HUES6 (cell line): ENCODE measurements around the gene CUEDC1.
"Not testable (repeated sequence)": the region's sequence is repeated elsewhere in the genome, so short reads cannot be mapped to it uniquely, and the experiment has no call there.

Experiments used
- H3K27ac ChIP-seq: 2 replicates; pipeline ENCODE4 v1.7.0; 2013; ENCODE audit warnings: low read depth, mild to moderate bottlenecking, low read length, inconsistent platforms
- H3K27me3 ChIP-seq: 2 replicates; pipeline ENCODE4 v1.6.1; 2013; ENCODE audit warnings: low read length; ENCODE audit not compliant: control insufficient read depth, insufficient read depth
- H3K36me3 ChIP-seq: 2 replicates; pipeline ENCODE4 v1.6.1; 2013; ENCODE audit warnings: low read length; ENCODE audit not compliant: control insufficient read depth, insufficient read depth
- H3K4me1 ChIP-seq: 2 replicates; pipeline ENCODE4 v1.6.1; 2013; ENCODE audit warnings: low read length; ENCODE audit not compliant: control insufficient read depth, insufficient read depth
- H3K4me3 ChIP-seq: 2 replicates; pipeline ENCODE4 v1.5.1; 2013; ENCODE audit warnings: low read depth, low read length
- H3K9ac ChIP-seq: one replicate; pipeline ENCODE4 v1.6.1; 2013; ENCODE audit warnings: mild to moderate bottlenecking, low read length
- H3K9me3 ChIP-seq: 2 replicates; pipeline ENCODE4 v1.6.1; 2013; ENCODE audit warnings: low read depth, low read length; ENCODE audit not compliant: control insufficient read depth, insufficient read depth

Gene CUEDC1

DNA sequence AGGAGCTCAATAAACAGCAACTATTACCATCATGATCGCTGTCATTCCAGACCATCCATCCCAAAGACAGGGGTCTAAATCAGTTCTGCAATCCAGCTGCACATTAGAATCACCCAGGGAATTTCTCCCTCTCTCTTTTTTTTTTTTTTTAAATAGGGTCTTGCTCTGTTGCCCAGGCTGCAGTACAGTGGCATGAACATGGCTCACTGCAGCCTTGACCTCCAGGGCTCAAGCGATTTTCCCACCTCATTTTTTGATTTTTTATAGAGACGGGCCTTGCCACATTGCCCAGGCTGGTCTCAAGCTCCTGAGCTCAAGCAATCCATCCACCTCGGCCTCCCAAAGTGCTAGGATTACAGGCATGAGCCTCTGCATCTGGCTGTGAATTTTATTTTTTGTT is 32.5 kb downstream of the CUEDC1 start:
- H3K27me3 ChIP-seq, H3K4me3 ChIP-seq, H3K9ac ChIP-seq, H3K27ac ChIP-seq, H3K9me3 ChIP-seq, H3K36me3 ChIP-seq: not testable (repeated sequence)
- peaks cover 40% of the 10 kb centered on the region for H3K4me1 ChIP-seq

DNA sequence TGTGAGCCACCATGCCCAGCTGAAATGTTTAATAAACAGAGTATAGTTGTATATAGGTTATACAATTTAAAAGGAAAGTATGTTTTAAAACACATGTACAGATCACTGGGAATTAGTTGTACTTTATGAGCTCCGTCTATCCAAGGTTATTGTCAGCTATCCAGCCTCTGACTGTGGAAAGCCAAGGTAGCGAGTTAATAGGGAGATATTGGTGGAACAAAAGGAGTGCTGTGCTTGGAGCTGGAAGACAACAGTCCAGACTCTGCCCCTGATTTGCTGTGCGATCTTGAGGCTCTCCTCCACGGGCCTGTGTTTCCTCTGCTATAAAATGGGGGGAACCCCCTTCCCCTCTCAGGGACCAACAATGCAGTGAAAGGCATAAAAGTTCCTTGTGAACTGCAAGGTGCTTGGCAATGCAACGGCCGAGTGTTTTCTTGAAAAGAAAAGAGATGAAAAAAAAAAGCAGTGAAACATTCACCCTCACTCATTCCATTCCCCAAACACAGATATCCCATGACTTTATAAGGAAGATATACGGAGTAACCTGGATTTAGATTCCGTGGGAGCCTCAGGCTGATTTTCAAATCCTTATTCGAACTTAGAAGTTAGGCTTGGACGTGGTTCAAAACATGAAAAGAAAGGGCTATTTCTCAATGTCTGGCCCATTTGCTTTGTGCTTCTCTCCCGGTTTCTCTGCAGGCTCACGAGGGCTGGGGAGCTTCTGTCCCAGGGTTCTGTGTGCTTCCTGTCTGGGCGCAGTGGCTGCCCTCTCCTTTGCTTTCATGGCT is 34.1 kb downstream of the CUEDC1 start:
- Histone ChIP-seq H3K4me1 (peaks cover 36% of the 10 kb centered on the region), H3K9ac (no peak overlapping the region), H3K27ac (no peak overlapping the region), H3K36me3 (no peaks in the 10 kb centered on the region), H3K9me3 (no peaks in the 10 kb centered on the region), H3K27me3 (0 out of 2 replicates have a peak, but pooled peaks cover 1% of the 10 kb centered on the region), H3K4me3 (no peak overlapping the region)

DNA sequence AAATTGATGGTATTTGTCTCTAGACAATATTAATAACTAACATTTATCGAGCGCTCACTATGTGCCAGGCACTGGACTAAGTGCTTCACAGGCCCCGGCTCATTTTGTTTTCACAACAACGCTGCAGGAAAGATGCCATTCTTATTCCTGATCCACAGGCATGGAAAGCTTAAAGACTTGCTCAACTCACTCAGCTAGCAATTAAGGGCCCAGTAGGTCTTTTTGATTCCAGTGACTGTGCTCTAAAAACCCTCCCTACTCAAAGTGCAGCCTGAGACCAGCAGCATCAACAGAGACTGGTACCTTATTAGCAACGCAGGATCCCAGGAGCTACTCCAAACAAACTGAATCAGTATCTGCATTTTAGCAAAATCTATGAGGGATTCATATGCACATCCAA is 35.3 kb downstream of the CUEDC1 start:
- H3K27ac ChIP-seq: no peak overlapping the region
- no peaks in the 10 kb centered on the region for H3K36me3 ChIP-seq
- H3K27me3 ChIP-seq: no peaks in the 10 kb centered on the region
- H3K4me1 ChIP-seq: peaks cover 35% of the 10 kb centered on the region
- no peak overlapping the region for H3K9ac ChIP-seq
- H3K9me3 ChIP-seq: no peaks in the 10 kb centered on the region
- H3K4me3 ChIP-seq: no peak overlapping the region

DNA sequence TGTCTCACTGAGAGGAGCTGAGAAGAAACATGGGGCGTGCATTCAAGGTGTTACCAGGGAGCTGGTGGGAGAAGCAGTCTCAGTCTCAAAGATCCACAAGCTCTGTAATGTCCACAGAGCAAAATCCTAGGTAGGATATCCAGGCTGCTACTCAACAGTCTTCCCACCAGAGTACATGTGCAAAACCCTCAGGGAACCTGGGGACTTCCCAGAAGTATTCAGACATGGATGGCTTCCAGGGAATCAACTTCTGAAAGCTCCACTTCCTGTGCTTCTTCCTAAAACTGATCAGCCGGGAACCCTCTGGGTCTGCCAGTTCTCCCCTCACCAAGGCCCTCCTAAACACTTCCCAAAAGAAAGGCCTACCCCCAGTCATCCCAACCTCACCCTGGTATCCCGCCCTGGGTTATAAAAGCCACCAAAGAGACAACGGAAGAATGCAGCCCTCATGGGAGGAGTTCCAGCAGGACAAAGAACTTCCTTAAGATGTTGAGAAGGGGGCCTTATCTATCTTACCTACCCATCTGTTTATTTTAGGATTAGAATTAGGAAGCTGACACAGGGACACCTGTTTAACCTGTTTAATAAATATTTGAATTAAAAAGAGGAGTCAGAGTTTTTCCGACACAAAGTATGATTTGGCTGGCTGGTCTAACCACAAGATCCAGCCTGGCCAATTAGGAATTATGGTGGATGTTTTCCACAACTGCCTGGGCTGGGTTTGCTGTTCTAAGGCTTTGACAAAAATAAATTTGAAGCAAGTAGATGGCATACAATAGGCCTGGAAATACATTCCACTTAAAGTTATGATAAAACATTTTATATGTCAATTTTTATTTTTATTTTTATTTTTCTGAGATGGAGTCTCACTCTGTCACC is 37.0 kb downstream of the CUEDC1 start:
- H3K36me3 ChIP-seq: no peaks in the 10 kb centered on the region
- H3K9me3 ChIP-seq: no peaks in the 10 kb centered on the region
- H3K27me3 ChIP-seq: no peaks in the 10 kb centered on the region
- H3K4me3 ChIP-seq: no peak overlapping the region
- peaks cover 43% of the 10 kb centered on the region for H3K4me1 ChIP-seq
- no peak overlapping the region for H3K27ac ChIP-seq
- no peak overlapping the region for H3K9ac ChIP-seq

DNA sequence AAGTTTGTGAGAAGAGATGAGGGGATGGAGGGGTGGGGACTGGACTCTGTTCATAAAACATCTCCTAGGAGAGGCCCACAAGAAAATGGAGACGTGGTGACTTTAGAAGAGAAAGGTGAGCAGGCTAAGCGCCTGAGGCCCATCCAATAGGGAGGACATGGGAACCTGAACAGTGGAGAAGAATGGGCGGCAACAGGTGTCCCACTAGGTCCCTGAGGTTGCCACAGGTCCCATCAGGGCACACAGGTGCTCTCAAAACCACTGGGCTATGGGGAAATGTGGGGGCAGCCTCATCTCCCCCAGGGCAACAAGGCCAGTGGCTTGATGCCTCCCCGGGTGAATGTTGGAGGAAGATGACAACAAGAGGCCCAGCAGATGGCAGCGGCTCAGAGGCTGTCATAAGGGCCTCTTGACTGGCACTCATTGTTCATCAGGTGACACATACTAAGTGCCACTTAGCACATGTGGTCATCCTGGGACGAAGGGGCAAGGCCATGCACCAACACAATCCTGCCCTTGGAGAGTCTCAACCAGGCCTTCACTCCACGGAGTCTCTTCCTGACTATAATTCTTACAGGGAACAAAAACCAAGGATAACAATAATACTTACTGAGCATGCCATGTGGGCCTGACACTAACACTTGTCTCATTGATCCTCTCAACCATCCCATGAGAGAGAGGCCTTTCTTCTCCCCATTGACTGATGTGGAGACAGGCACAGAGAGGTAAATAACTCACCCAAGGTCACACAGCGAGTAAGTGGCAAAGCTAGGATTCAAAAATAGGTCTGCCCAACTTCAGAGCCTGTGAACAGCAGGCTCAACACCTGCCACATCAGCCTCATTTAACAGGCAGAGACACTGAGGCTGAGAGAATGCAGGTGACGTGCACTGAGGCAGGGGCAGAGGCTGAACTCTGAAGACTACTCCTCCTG is 38.0 kb downstream of the CUEDC1 start:
- H3K36me3 ChIP-seq: no peaks in the 10 kb centered on the region
- no peaks in the 10 kb centered on the region for H3K9me3 ChIP-seq
- H3K4me1 ChIP-seq: peaks cover 44% of the 10 kb centered on the region
- no peak overlapping the region for H3K4me3 ChIP-seq
- H3K9ac ChIP-seq: no peak overlapping the region
- no peak overlapping the region; the same call in 1 of the 2 replicates for H3K27ac ChIP-seq
- no peaks in the 10 kb centered on the region for H3K27me3 ChIP-seq

DNA sequence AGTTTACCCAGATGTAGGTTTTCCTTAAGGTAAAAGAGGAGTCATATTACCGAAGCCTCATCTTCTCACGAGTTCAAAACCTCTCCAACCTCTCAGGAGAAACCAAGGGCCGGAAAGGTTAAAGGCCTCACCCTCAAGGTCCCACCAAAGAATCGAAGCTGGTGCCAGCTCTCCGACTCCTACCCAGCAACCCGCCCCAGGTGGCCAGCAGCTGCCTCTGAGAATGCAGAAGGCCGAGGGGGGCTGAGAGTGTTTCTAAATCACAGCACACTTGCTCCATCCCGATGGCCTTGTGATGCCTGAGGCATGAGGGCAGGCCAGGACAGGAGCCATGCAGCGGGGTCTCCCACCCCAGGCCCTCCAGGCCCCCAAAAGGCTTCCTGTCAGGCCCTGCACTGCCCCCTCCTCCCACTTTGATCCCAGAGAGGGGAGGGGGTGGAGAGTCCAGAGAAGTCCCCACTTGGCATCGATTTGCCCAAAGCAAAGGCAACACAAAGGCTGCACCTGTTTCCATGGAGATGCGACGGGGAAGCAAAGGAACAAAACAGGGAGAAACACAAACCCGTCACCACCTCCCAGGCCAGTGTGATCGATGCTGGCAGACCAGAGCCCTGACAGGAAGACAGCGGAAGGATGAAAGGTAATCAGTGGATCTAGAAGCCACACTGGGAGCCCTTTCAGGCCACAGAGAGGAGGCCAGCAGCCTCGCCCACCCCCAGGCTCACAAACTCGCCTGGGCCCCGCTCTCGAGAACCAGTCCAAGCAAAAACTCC is 39.0 kb downstream of the CUEDC1 start:
- Histone ChIP-seq H3K27me3 (no peaks in the 10 kb centered on the region), H3K4me1 (peaks cover 51% of the 10 kb centered on the region), H3K36me3 (no peaks in the 10 kb centered on the region), H3K4me3 (no peak overlapping the region), H3K27ac (no peak overlapping the region; the same call in 1 of the 2 replicates), H3K9me3 (no peaks in the 10 kb centered on the region), H3K9ac (peak overlapping the region; percentile 1)

DNA sequence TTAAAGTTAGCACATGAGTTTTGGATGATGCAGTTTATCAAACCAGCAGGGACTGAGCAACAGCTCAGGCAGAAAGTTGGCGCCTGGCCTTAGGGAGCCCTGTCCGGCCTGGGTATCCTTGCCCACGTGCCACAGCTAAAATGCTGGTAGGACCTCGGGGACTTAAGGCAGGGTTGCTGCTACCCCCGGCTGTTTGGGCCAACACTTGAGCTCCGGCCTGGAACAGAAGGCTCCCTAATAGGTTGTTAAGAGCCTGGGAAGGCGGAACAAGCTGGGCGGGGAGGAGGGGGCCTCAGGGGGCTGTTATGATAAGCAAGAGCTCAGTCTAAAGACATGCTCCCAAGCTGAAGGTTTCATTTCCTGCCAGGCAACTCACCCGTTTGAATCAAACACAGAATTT is 39.7 kb downstream of the CUEDC1 start:
- H3K36me3 ChIP-seq: no peaks in the 10 kb centered on the region
- H3K27me3 ChIP-seq: no peaks in the 10 kb centered on the region
- no peak overlapping the region for H3K9ac ChIP-seq
- H3K27ac ChIP-seq: no peak overlapping the region
- no peak overlapping the region for H3K4me3 ChIP-seq
- H3K4me1 ChIP-seq: peaks cover 54% of the 10 kb centered on the region
- no peaks in the 10 kb centered on the region for H3K9me3 ChIP-seq

DNA sequence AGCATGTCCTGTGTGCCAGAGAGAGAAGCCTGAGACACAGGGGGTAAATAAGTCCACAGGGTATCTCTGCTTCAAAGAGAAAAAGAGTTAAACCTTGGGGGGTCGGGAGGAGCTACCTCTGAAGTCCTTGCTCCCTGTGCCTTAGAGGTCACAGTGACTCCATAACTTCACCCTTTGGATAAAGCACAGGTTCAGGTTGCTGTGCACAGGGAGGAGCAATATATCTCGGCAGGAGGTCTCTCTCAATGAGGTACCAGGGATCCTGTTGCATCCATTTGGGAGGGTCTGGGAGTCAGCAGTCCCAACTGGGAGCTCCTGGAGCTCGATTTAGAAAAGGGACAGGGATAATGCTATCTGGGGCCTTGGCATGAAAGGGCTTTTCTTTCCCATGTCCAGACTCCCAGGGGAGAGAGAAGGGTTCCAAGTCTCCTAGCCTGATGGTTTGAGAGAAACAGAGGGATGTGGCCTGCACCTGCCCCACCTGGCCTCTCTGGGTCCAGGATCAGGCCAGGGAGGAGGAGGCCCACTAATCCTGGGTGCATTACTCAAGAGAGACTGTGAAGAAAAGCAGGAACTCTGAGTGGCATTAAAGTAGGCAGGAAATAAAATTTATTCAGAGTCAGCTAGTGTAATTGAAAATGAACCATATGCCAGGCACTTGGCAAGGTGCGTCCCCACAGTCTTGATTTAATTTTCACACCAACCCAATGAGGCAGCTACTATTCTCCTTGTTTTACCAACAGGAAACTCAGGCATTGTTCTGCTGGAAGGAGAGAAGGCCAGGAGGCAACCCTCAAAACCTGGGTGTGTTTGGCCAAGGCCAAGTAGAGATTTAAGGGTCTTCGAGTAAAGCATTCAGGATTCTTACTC is 40.7 kb downstream of the CUEDC1 start:
- Histone ChIP-seq H3K27ac (no peak overlapping the region), H3K27me3 (no peaks in the 10 kb centered on the region), H3K4me3 (no peak overlapping the region), H3K4me1 (peaks cover 56% of the 10 kb centered on the region), H3K9me3 (no peaks in the 10 kb centered on the region), H3K36me3 (no peaks in the 10 kb centered on the region), H3K9ac (no peak overlapping the region)

DNA sequence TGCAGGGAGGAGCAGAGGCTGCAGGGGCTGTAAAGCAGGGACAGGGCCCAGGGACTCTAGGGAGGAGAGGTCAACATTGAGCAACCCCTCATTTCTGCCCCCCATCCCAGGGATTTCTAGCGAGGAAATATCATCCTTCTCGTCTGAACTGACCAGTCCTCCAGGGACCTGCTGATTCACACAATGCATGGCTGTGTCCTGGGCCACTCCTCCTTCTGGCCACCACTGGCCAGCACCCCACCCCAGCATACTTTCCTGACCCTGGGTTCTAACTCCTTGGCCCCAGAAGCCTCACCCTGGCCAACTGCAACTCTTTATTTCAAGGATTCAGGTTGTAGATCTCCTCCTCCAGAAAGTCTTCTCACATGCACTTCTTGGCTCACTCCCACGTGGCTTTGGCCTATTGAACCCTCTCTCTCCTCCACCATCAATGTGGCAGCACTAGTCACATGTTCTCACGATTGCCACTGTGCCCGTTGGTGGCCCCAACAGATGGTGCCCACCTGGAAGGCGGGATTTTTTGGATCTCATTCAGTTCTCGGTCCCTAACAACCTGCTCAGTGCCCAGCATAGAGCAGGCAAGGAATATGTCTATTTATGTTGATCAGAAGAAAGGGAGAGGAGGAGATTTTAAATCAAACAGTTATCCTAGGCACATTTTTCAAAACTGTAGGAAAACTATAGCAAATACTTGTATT is 41.5 kb downstream of the CUEDC1 start:
- Histone ChIP-seq H3K9me3 (no peaks in the 10 kb centered on the region), H3K36me3 (no peaks in the 10 kb centered on the region), H3K9ac (no peak overlapping the region), H3K27ac (no peak overlapping the region), H3K27me3 (no peaks in the 10 kb centered on the region), H3K4me3 (no peak overlapping the region), H3K4me1 (peaks cover 57% of the 10 kb centered on the region)
